Esophagus (tissue), 2 donors: Measurements from ENCODE around the gene MTCL3. TPM values are rescaled to one million over a fixed set of nuclear protein-coding genes. Genes with fewer than 3 reads are reported as not detected.

Experiments used
- polyA plus RNA-seq, 2 donors: library from polyadenylated mRNA; stranded (reverse); fragments of 200-250 nt; gene quantifications; one replicate each; pipeline ENCODE4 v1.2.3, GENCODE V29; 2013
- donor health status: healthy with polysubstance abuse.
- donor health status: Bipolar disorder and iron deficiency.

MTCL3 gene

Other genes with a start within 250 kb of the MTCL3 start
- gene ECHDC1, start 175.7 kb downstream of the MTCL3 start, polyA plus RNA-seq = 10 to 100 TPM; 16.9 to 30.4 TPM
- 1 to 10 TPM; 1.3 to 2.1 TPM for gene KIAA0408, start 59.9 kb downstream of the MTCL3 start, polyA plus RNA-seq
- not detected for gene C6orf58, start 57.8 kb upstream of the MTCL3 start, polyA plus RNA-seq